Prostate gland (tissue), 2 donors: ENCODE results near the gene KLF9. TPM values are rescaled to one million over a fixed set of nuclear protein-coding genes. Genes with fewer than 3 reads are reported as not detected.

ENCODE experiments used
- DNase-seq: peaks from one replicate; pipeline ENCODE4 v3.0.0-alpha.2; 2019; ENCODE audit warnings: low spot score
- H3K27ac ChIP-seq, 2 donors: fragments of 200-600 bp; sonication (generic); 2 replicates each; pipeline ENCODE4 v1.5.1; 2017 to 2019
- H3K27me3 ChIP-seq: fragments of 200-600 bp; sonication (generic); replicated peaks from 2 replicates; pipeline ENCODE4 v1.5.1; 2019; ENCODE audit not compliant: insufficient read depth
- H3K36me3 ChIP-seq, 2 donors: fragments of 200-600 bp; sonication (generic); 1 replicate in 1 of 2; 2 replicates in 1 of 2; pipeline versions ENCODE4 v1.5.1 to v1.8.1; 2017 to 2019
- H3K4me1 ChIP-seq: fragments of 200-600 bp; sonication (generic); replicated peaks from 2 replicates; pipeline ENCODE4 v1.5.1; 2019
- H3K4me3 ChIP-seq, 2 donors: fragments of 200-600 bp; sonication (generic); 2 replicates each; pipeline ENCODE4 v1.5.1; 2017 to 2019
- H3K9me3 ChIP-seq: fragments of 200-600 bp; sonication (generic); 2 replicates; pipeline ENCODE4 v1.5.1; 2017
- POLR2A ChIP-seq: fragments of 450-650 bp; IDR thresholded peaks from one replicate; pipeline ENCODE4 v1.6.1; 2016; ENCODE audit warnings: antibody characterized with exemption, mild to moderate bottlenecking
- POLR2AphosphoS5 ChIP-seq: sonication (generic); formaldehyde crosslinking; IDR thresholded peaks from one replicate; pipeline ENCODE4 v1.6.1; 2017; ENCODE audit warnings: antibody characterized with exemption
- WGBS: methylation state at CpG from one replicate; pipeline ENCODE4 v1.1.5; 2018; 5-methylcytosine and 5-hydroxymethylcytosine counted together
- intact Hi-C: fragments of 100-400 bp; cut with DNase I; formaldehyde crosslinking; loops from one replicate; pipeline ENCODE4 v1.14.2; 2022
- total RNA-seq, 2 donors: library from RNA; depleted of rRNA; stranded (reverse); fragments of >200 nt; gene quantifications; one replicate each; pipeline ENCODE4 v1.1.0, GENCODE V29; 2016
- TF ChIP-seq, protein P1 (sequence below), 4 experiments: fragments of 200-600 bp in 2 of 4; fragments of 450-650 bp in 2 of 4; sonication (generic) in 2 of 4; IDR thresholded peaks; 1 replicate in 3 of 4; 2 replicates in 1 of 4; pipeline ENCODE4 v1.5.1; 2016 to 2019; ENCODE audit warnings: antibody characterized with exemption in 4 of 4, mild to moderate bottlenecking in 2 of 4, moderate library complexity in 2 of 4

KLF9 gene
- total RNA-seq, 2 donors from 2014 or later = 82.9 to 129 TPM

DNA sequence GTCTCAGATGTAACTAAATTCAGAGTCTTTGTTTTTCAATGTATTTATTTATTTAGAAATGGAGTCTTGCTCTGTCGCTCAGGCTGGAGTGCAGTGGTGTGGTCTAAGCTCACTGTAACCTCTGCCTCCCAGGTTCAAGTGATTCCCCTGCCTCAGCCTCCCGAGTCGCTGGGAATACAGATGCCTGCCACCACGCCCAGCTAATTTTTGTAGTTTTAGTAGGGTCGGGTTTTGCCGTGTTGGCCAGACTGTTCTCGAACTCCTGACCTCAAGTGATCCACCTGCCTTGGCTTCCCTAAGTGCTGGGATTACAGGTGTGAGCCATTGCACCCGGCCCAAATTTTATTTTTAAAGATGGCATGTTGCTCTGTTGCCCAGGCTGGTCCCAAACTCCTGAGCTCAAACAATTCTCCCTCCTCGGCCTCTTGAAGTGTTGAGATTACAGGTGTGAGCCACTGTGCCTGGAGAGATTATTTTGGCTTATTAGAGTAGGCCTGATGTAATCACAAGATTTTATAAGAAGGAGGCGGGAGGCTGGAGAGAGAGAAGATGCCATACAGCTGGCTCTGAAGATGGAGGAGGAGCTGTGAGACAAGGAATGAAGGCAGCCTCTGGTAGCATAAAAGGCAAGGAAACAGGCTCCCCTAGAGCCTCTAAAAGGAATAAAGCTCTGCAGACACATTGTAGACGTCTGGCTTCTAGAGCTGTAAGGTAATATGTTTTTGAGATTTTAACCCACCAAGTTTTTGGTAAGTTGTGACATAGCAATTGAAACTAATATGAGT is 12.9 kb upstream of the KLF9 start:
- H3K27ac ChIP-seq = peak overlapping the region in 1 of 2 donors; percentile 48
- H3K36me3 ChIP-seq = no peaks in the 10 kb centered on the region
- intact Hi-C loops = no loop called here
- TF ChIP-seq POLR2AphosphoS5 (peak; percentile 65), POLR2A (no peak)
- TF ChIP-seq, protein P1, sequence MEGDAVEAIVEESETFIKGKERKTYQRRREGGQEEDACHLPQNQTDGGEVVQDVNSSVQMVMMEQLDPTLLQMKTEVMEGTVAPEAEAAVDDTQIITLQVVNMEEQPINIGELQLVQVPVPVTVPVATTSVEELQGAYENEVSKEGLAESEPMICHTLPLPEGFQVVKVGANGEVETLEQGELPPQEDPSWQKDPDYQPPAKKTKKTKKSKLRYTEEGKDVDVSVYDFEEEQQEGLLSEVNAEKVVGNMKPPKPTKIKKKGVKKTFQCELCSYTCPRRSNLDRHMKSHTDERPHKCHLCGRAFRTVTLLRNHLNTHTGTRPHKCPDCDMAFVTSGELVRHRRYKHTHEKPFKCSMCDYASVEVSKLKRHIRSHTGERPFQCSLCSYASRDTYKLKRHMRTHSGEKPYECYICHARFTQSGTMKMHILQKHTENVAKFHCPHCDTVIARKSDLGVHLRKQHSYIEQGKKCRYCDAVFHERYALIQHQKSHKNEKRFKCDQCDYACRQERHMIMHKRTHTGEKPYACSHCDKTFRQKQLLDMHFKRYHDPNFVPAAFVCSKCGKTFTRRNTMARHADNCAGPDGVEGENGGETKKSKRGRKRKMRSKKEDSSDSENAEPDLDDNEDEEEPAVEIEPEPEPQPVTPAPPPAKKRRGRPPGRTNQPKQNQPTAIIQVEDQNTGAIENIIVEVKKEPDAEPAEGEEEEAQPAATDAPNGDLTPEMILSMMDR (IDR thresholded peaks at IDR 0.05) = peak in 2 of 4 experiments; percentile 18 to 34
- no peaks in the 10 kb centered on the region for H3K4me1 ChIP-seq
- H3K4me3 ChIP-seq = no peak overlapping the region
- DNase-seq = peak; percentile 56
- 46% methylated on average over 11 of the region's 11 CpGs for WGBS
- H3K27me3 ChIP-seq = no peaks in the 10 kb centered on the region
- no peaks in the 10 kb centered on the region for H3K9me3 ChIP-seq

DNA sequence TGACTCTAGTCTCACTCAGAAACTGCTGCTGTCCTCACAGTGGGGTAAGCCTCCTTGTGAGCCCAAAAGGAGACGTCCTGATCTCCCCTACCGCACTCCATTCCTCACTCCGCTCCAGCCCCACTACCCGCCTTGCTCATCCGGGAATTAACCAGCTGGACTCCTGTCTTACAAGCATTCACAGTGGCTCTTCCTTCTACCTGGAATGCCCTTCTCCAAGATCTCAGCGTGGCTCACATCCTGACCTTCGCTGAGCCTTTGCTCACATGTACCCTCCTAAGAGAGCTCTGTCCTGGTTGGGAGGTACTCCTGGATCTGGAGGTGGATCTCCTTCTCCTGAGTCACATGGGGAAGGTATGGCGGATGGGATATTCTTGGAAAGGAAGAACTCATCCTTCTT is 10.7 kb upstream of the KLF9 start:
- Histone ChIP-seq H3K27me3 (no peaks in the 10 kb centered on the region), H3K4me1 (peaks cover 10% of the 10 kb centered on the region), H3K9me3 (no peaks in the 10 kb centered on the region), H3K4me3 (no peak overlapping the region), H3K27ac (no peak overlapping the region), H3K36me3 (no peaks in the 10 kb centered on the region)
- TF ChIP-seq, protein P1 (IDR thresholded peaks at IDR 0.05) = no peak
- TF ChIP-seq POLR2AphosphoS5 (no peak), POLR2A (no peak)
- WGBS = 71% methylated on average over 8 of the region's 8 CpGs
- intact Hi-C loops = no loop called here
- no peak for DNase-seq

DNA sequence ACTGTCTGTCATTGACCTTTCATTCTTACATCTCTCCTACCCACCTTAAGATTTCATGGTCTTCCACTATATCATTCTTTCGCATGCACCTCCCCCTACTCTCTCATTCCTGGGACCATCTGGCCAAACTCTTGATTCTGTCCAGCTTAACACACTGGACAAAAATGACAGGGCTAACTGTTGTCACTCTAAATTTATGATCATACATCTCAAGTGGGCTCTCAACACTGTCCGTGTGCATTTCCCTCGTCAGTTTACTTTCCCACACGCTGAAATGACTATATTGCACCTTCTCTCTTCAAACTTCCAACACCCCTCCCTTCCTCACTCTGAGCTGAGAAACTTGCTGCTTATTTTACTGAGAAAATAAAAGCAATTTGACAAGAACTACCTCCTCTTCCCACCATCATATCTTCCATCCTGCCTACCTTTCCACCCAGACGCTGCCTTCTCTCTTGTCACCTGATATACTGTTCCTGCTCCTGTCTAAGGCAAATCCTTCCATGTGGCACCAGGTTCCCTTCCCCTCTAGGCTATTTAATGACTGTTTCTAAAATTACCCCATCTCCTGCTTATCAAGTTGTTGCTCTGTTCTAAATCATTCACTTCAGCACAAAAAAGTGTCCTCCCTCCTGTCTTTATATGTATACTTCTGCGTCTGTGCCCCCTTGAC is 8.1 kb upstream of the KLF9 start:
- no peaks in the 10 kb centered on the region for H3K27me3 ChIP-seq
- H3K9me3 ChIP-seq = no peaks in the 10 kb centered on the region
- no peak for DNase-seq
- H3K4me1 ChIP-seq = peaks cover 13% of the 10 kb centered on the region
- no peaks in the 10 kb centered on the region for H3K36me3 ChIP-seq
- 92% methylated on average over 6 of the region's 6 CpGs for WGBS
- no peak for TF ChIP-seq POLR2A
- TF ChIP-seq, protein P1 (IDR thresholded peaks at IDR 0.05) = no peak
- no peak for TF ChIP-seq POLR2AphosphoS5
- H3K27ac ChIP-seq = peak overlapping the region; percentile 100
- H3K4me3 ChIP-seq = no peak overlapping the region
- intact Hi-C loops = no loop called here

DNA sequence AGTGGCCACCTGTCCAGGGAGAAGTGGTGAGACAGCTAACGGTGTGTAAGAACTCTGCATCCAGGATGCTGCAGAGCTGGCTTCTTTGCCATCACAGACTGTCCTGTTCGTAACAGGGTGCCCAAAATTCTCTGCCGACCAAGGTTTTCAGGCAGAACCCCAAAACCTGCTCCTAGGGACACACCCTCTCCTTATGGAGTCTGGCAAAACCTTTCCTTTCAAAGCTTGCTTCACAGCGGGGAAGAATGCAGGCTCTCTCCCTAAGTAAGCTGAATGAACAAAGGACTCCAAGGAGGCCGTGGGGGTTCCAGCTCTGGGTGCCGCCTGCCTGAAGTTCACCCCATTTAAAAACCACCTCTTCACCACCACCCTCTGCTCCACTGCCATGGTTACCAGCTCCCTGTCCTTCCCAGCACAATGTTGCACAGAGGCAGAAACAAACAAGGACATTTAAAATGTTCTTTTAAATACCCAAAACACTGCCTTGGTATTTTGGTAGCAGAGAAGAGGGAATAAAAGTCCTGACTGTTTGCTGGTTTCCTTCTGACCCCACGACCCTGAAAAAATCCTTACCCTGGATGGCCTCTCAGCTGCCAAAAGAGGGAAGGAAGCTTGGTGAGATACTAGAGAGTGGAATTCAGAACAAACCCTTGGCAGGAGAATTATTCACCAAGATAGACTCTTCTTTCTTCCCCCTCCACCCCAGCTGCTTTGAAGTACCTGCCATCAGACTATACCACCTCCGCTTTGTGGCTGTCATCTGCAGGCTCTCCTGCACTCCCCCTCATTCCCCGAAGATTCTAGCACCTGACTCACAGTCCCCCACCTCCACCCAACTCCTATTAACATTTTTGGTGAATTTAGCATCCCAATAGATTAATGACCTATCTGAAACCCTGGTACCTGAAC is 7.1 kb upstream of the KLF9 start:
- H3K9me3 ChIP-seq = no peaks in the 10 kb centered on the region
- intact Hi-C loops = loop anchor here (2.0 kb wide), 1 partner anchor 59 kb away; no protein-coding TSS in a partner anchor
- no peak for DNase-seq
- 16% methylated on average over 9 of the region's 9 CpGs for WGBS
- H3K36me3 ChIP-seq = no peaks in the 10 kb centered on the region
- no peak for TF ChIP-seq POLR2AphosphoS5
- H3K4me1 ChIP-seq = peaks cover 19% of the 10 kb centered on the region
- H3K4me3 ChIP-seq = peak overlapping the region; percentile 30 to 48
- peak overlapping the region; percentile 100 for H3K27ac ChIP-seq
- no peaks in the 10 kb centered on the region for H3K27me3 ChIP-seq
